Measurements from ENCODE around the gene MYO9B. TPM values are rescaled to one million over a fixed set of nuclear protein-coding genes. Genes with fewer than 3 reads are reported as not detected.

Gene MYO9B
- total RNA-seq, 1 experiment from 2014 or later: 58.6 TPM

- H3K9ac ChIP-seq (ENCODE audit: extremely low read depth, insufficient read length, low read length): peak overlapping the region; percentile 48
- H3K4me1 Mint-ChIP-seq: peaks cover 45 to 46% of the 10 kb centered on the region in 2 experiments
- no peak overlapping the region for H3K4ac ChIP-seq (ENCODE audit: low read depth, low read length)
- no peak overlapping the region for H3K56ac ChIP-seq (ENCODE audit: insufficient read length, low read depth, low read length)
- H3K27me3 Mint-ChIP-seq (ENCODE audit: low read depth): no peaks in the 10 kb centered on the region; the same call in 1 of the 2 replicates
- no peaks in the 10 kb centered on the region for H3K9me3 ChIP-seq (ENCODE audit: control insufficient read depth, low read depth, low read length)
- H4K8ac ChIP-seq (replicated peaks; ENCODE audit: insufficient read length, low read depth, low read length): no peak overlapping the region
- H2AFZ ChIP-seq (ENCODE audit: low read length): no peak overlapping the region
- no peak overlapping the region for H3T11ph ChIP-seq (ENCODE audit: low read length)
- H3K4me1 ChIP-seq (ENCODE audit: insufficient read depth, low read length): peaks cover 8% of the 10 kb centered on the region; the same call in 1 of the 2 replicates
- H3K79me1 ChIP-seq (ENCODE audit: insufficient read depth, low read depth, low read length, poor library complexity, severe bottlenecking): peaks cover 8% of the 10 kb centered on the region
- H3K23me2 ChIP-seq (ENCODE audit: insufficient read length, low read depth, low read length, poor library complexity, severe bottlenecking): peaks cover 9% of the 10 kb centered on the region
- H2BK15ac ChIP-seq (ENCODE audit: low read depth, low read length): no peak overlapping the region
- TF ChIP-seq, protein P1, sequence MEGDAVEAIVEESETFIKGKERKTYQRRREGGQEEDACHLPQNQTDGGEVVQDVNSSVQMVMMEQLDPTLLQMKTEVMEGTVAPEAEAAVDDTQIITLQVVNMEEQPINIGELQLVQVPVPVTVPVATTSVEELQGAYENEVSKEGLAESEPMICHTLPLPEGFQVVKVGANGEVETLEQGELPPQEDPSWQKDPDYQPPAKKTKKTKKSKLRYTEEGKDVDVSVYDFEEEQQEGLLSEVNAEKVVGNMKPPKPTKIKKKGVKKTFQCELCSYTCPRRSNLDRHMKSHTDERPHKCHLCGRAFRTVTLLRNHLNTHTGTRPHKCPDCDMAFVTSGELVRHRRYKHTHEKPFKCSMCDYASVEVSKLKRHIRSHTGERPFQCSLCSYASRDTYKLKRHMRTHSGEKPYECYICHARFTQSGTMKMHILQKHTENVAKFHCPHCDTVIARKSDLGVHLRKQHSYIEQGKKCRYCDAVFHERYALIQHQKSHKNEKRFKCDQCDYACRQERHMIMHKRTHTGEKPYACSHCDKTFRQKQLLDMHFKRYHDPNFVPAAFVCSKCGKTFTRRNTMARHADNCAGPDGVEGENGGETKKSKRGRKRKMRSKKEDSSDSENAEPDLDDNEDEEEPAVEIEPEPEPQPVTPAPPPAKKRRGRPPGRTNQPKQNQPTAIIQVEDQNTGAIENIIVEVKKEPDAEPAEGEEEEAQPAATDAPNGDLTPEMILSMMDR (conservative IDR thresholded peaks at IDR 0.05): no peak
- H2BK5ac ChIP-seq (ENCODE audit: insufficient read length, low read length): no peak overlapping the region
- no peak overlapping the region for H2AK5ac ChIP-seq (ENCODE audit: insufficient read length, low read length)
- H3K23ac ChIP-seq (ENCODE audit: insufficient read length, low read depth, low read length): no peak overlapping the region
- H3K4me3 Mint-ChIP-seq: peak overlapping the region; percentile 94 to 99
- H4K91ac ChIP-seq (ENCODE audit: insufficient read length, low read depth, low read length): no peak overlapping the region
- H4K20me1 ChIP-seq (ENCODE audit: control insufficient read depth, insufficient read depth, insufficient read length): no peaks in the 10 kb centered on the region
- no peak overlapping the region for H4K5ac ChIP-seq (ENCODE audit: insufficient read length, low read depth, low read length)
- peaks cover 8 to 22% (median 14%) of the 10 kb centered on the region in 3 experiments for H3K36me3 Mint-ChIP-seq (ENCODE audit: insufficient read depth in 1 of 3, low read depth in 3 of 3)
- H2BK120ac ChIP-seq (ENCODE audit: low read depth, low read length, poor library complexity, severe bottlenecking): no peak overlapping the region
- DNase-seq: no peak
- peak overlapping the region; percentile 16; the same call in 1 of the 2 replicates for H3K14ac ChIP-seq (ENCODE audit: insufficient read depth, low read length)
- H2BK20ac ChIP-seq (ENCODE audit: low read depth, low read length, poor library complexity, severe bottlenecking): no peak overlapping the region
- H3K27me3 ChIP-seq (ENCODE audit: insufficient read depth, low read length): no peaks in the 10 kb centered on the region
- no CpG with 5 or more reads among the region's 12 CpGs for WGBS (ENCODE audit: extremely low coverage, insufficient read length, low lambda C conversion rate)
- no peak overlapping the region for H2BK12ac ChIP-seq (ENCODE audit: insufficient read length, low read depth, low read length)
- H3K27ac Mint-ChIP-seq: peak overlapping the region in 1 of 3 experiments; percentile 97; a peak in 1 of 7 replicates
- peak overlapping the region; percentile 74 for H3K4me2 ChIP-seq (ENCODE audit: insufficient read depth, insufficient read length, low read length)
- no peak overlapping the region for H3K18ac ChIP-seq (ENCODE audit: insufficient read length, low read depth, low read length)
- no peak overlapping the region for H3K27ac ChIP-seq (ENCODE audit: insufficient read length, low read depth, low read length)
- no peaks in the 10 kb centered on the region for H3K9me3 Mint-ChIP-seq
- peaks cover 17% of the 10 kb centered on the region; the same call in 1 of the 2 replicates for H3K79me2 ChIP-seq (ENCODE audit: insufficient read depth, low read length)
Observed at GRCh38 chr19:17076543-17076991, 990 bp downstream of the MYO9B start.
